H1 (cell line): ENCODE data around the gene TAF10. TPM values are rescaled to one million over a fixed set of nuclear protein-coding genes. Genes with fewer than 3 reads are reported as not detected.
A peak's percentile ranks its signal among the peaks of the same experiment; 100 is the strongest.

Experiments
- CTCF ChIA-PET: fragments of 300-600 bp; sonication (Branson Sonifier 250); formaldehyde crosslinking; loops from one replicate; lab custom pipeline; 2021; ENCODE audit not compliant: partially characterized antibody; lab: Charles Lee
- POLR2A ChIA-PET: fragments of 300-600 bp; sonication (Branson Sonifier 250); formaldehyde crosslinking; loops from one replicate; lab custom pipeline; 2021; ENCODE audit warnings: inconsistent platforms; ENCODE audit not compliant: partially characterized antibody; lab: Charles Lee
- DNase-seq, 2 experiments: peaks; one replicate each; pipeline versions ENCODE4 v3.0.0 to v3.0.0-alpha.2; 2010 to 2022; ENCODE audit warnings: low spot score in 2 of 2, low read depth in 1 of 2, mixed read lengths in 1 of 2
- FAIRE-seq: peaks from 2 replicates; lab custom pipeline; 2011; peaks lifted over from hg19 to GRCh38; lab: Jason Lieb, UNC
- H2AFZ ChIP-seq: 2 replicates; pipeline ENCODE4 v1.8.1; 2012; ENCODE audit warnings: low read length, inconsistent platforms
- H2AK5ac ChIP-seq: 2 replicates; pipeline ENCODE4 v1.6.1; 2013; ENCODE audit warnings: low read depth, low read length
- H2BK120ac ChIP-seq: replicated peaks from 2 replicates; pipeline ENCODE3; 2013; ENCODE audit warnings: low read depth, low read length, inconsistent platforms
- H2BK12ac ChIP-seq: 2 replicates; pipeline ENCODE4 v1.6.1; 2013; ENCODE audit warnings: low read depth, low read length
- H2BK15ac ChIP-seq: 2 replicates; pipeline ENCODE4 v1.6.1; 2013; ENCODE audit warnings: low read length
- H2BK20ac ChIP-seq: 2 replicates; pipeline ENCODE4 v1.6.1; 2013; ENCODE audit warnings: low read length
- H2BK5ac ChIP-seq: 2 replicates; pipeline ENCODE4 v1.6.1; 2013; ENCODE audit warnings: low read depth, low read length
- H3K14ac ChIP-seq: 2 replicates; pipeline ENCODE4 v1.6.1; 2013; ENCODE audit warnings: inconsistent platforms; ENCODE audit not compliant: insufficient read length
- H3K18ac ChIP-seq: 2 replicates; pipeline ENCODE4 v1.6.1; 2013; ENCODE audit warnings: low read length; ENCODE audit errors: extremely low read depth
- H3K23ac ChIP-seq: 2 replicates; pipeline ENCODE4 v1.6.1; 2013; ENCODE audit warnings: inconsistent platforms; ENCODE audit not compliant: insufficient read length
- H3K23me2 ChIP-seq: 2 replicates; pipeline ENCODE4 v1.6.1; 2013; ENCODE audit warnings: low read depth, low read length
- H3K27ac ChIP-seq: 2 replicates; pipeline ENCODE4 v1.6.1; 2011; ENCODE audit warnings: low read depth, low read length, inconsistent platforms
- H3K27me3 ChIP-seq, 4 experiments: replicated peaks in 1 of 4; 1 replicate in 1 of 4; 2 replicates in 3 of 4; pipeline versions ENCODE4 v1.6.1 to v1.8.1; 2011 to 2013; ENCODE audit warnings: low read length in 3 of 4, mild to moderate bottlenecking in 3 of 4, inconsistent platforms in 2 of 4, mixed read lengths in 2 of 4, moderate library complexity in 1 of 4; ENCODE audit not compliant: control insufficient read depth in 3 of 4, insufficient read depth in 3 of 4; ENCODE audit errors: extremely low read depth in 1 of 4
- H3K36me3 ChIP-seq, 4 experiments: 2 replicates each; pipeline versions ENCODE4 v1.6.1 to v1.8.1; 2011 to 2013; ENCODE audit warnings: mild to moderate bottlenecking in 4 of 4, low read length in 3 of 4, moderate library complexity in 2 of 4, control low read depth in 1 of 4, inconsistent platforms in 1 of 4; ENCODE audit not compliant: insufficient read depth in 4 of 4, control insufficient read depth in 2 of 4
- H3K4ac ChIP-seq: replicated peaks from 2 replicates; pipeline ENCODE3; 2013; ENCODE audit warnings: low read length, low read depth, mixed read lengths, inconsistent platforms; ENCODE audit not compliant: insufficient read length
- H3K4me1 ChIP-seq, 4 experiments: replicated peaks in 1 of 4; 1 replicate in 1 of 4; 2 replicates in 3 of 4; pipeline versions ENCODE4 v1.6.1 to v1.8.1; 2011 to 2013; ENCODE audit warnings: low read length in 3 of 4, inconsistent platforms in 2 of 4, mixed read lengths in 1 of 4; ENCODE audit not compliant: insufficient read depth in 4 of 4, control insufficient read depth in 3 of 4
- H3K4me2 ChIP-seq, 2 experiments: 2 replicates each; pipeline versions ENCODE4 v1.6.1 to v1.8.1; 2011 to 2013; ENCODE audit warnings: low read depth in 2 of 2, low read length in 2 of 2, control low read depth in 1 of 2, inconsistent platforms in 1 of 2, mild to moderate bottlenecking in 1 of 2; ENCODE audit not compliant: insufficient read depth in 1 of 2
- H3K4me3 ChIP-seq, 4 experiments: fragments of 200-600, 300-600 bp in 1 of 4; sonication (generic), shearing (Covaris generic), sonication (Bioruptor Twin) in 1 of 4; 2 replicates each; pipeline versions ENCODE4 v1.5.1 to v1.8.1; 2011 to 2016; ENCODE audit warnings: low read length in 4 of 4, low read depth in 3 of 4, control low read depth in 2 of 4, inconsistent platforms in 2 of 4, mild to moderate bottlenecking in 2 of 4, mixed read lengths in 1 of 4, moderate library complexity in 1 of 4; ENCODE audit not compliant: insufficient read depth in 2 of 4; ENCODE audit errors: extremely low read depth in 1 of 4
- H3K56ac ChIP-seq: replicated peaks from 2 replicates; pipeline ENCODE3; 2013; ENCODE audit warnings: low read depth, mild to moderate bottlenecking, mixed read lengths, low read length, inconsistent platforms; ENCODE audit not compliant: insufficient read length
- H3K79me1 ChIP-seq: 2 replicates; pipeline ENCODE4 v1.6.1; 2013; ENCODE audit warnings: low read depth, low read length, control low read depth
- H3K79me2 ChIP-seq, 2 experiments: 2 replicates each; pipeline versions ENCODE4 v1.6.1 to v1.8.1; 2012 to 2013; ENCODE audit warnings: low read length in 2 of 2, mild to moderate bottlenecking in 2 of 2, inconsistent platforms in 1 of 2; ENCODE audit not compliant: insufficient read depth in 2 of 2, control insufficient read depth in 1 of 2
- H3K9ac ChIP-seq, 4 experiments: replicated peaks in 1 of 4; 1 replicate in 1 of 4; 2 replicates in 3 of 4; pipeline versions ENCODE4 v1.6.1 to v1.8.1; 2011 to 2013; ENCODE audit warnings: low read depth in 3 of 4, low read length in 3 of 4, control low read depth in 2 of 4, mild to moderate bottlenecking in 2 of 4, moderate library complexity in 2 of 4, inconsistent platforms in 1 of 4; ENCODE audit errors: extremely low read depth in 1 of 4
- H3K9me3 ChIP-seq, 2 experiments: 2 replicates each; pipeline versions ENCODE4 v1.6.1 to v1.8.1; 2012 to 2013; ENCODE audit warnings: mild to moderate bottlenecking in 2 of 2, moderate library complexity in 2 of 2, control low read depth in 1 of 2, inconsistent platforms in 1 of 2, low read depth in 1 of 2, low read length in 1 of 2, mixed read lengths in 1 of 2; ENCODE audit not compliant: insufficient read depth in 2 of 2
- H4K20me1 ChIP-seq, 2 experiments: replicated peaks in 1 of 2; 2 replicates each; pipeline versions ENCODE3 to v1.8.1; 2011 to 2013; ENCODE audit warnings: inconsistent platforms in 2 of 2, low read length in 2 of 2, mild to moderate bottlenecking in 1 of 2; ENCODE audit not compliant: insufficient read depth in 2 of 2, control insufficient read depth in 1 of 2
- H4K5ac ChIP-seq: 2 replicates; pipeline ENCODE4 v1.6.1; 2013; ENCODE audit warnings: low read length, low read depth, mixed read lengths, inconsistent platforms; ENCODE audit not compliant: insufficient read length
- H4K8ac ChIP-seq: 2 replicates; pipeline ENCODE4 v1.8.0; 2013; ENCODE audit warnings: mild to moderate bottlenecking, moderate library complexity, low read length, inconsistent platforms; ENCODE audit not compliant: insufficient read depth; ENCODE audit errors: extremely low read depth
- H4K91ac ChIP-seq: replicated peaks from 2 replicates; pipeline ENCODE3; 2013; ENCODE audit warnings: low read length, mixed read lengths, inconsistent platforms; ENCODE audit not compliant: insufficient read length
- FOSL1 ChIP-seq: IDR thresholded peaks from 2 replicates; pipeline ENCODE4 v1.6.1; 2011; ENCODE audit warnings: mild to moderate bottlenecking, low read depth, low read length, moderate library complexity; ENCODE audit not compliant: insufficient read depth
- NRF1 ChIP-seq: IDR thresholded peaks from 2 replicates; pipeline ENCODE4 v1.6.1; 2011; ENCODE audit warnings: mild to moderate bottlenecking, low read depth, low read length, improper control_type of control experiment
- RBBP5 ChIP-seq: IDR thresholded peaks from 2 replicates; pipeline ENCODE4 v1.7.1; 2012; ENCODE audit warnings: low read depth, mild to moderate bottlenecking, inconsistent platforms, low read length, moderate library complexity, borderline replicate concordance
- RNF2 ChIP-seq: fragments of 200-900, 300-1000 bp; sonication (generic); IDR thresholded peaks from 2 replicates; pipeline ENCODE4 v1.7.1; 2016; ENCODE audit warnings: borderline replicate concordance, low read depth, mild to moderate bottlenecking, antibody characterized with exemption, low read length; ENCODE audit not compliant: poor library complexity, severe bottlenecking; ENCODE audit errors: missing control alignments
- SP2 ChIP-seq: IDR thresholded peaks from 2 replicates; pipeline ENCODE4 v1.6.1; 2012; ENCODE audit warnings: mild to moderate bottlenecking, low read length, inconsistent platforms
- TAF1 ChIP-seq: IDR thresholded peaks from 2 replicates; pipeline ENCODE4 v1.6.1; 2011; ENCODE audit warnings: mild to moderate bottlenecking, low read depth, low read length
- YY1 ChIP-seq: IDR thresholded peaks from 2 replicates; pipeline ENCODE4 v1.6.1; 2011; ENCODE audit warnings: low read depth, mild to moderate bottlenecking, low read length
- WGBS, 2 experiments: shearing (Covaris generic) in 1 of 2; methylation state at CpG; one replicate each; pipeline versions ENCODE4 v1.1.6 to v1.1.7; 2013 to 2015; ENCODE audit warnings: low lambda C conversion rate in 2 of 2, mixed read lengths in 2 of 2, inconsistent platforms in 1 of 2, low coverage in 1 of 2, missing lambda C conversion rate in 1 of 2; ENCODE audit not compliant: insufficient replicate concordance in 2 of 2, insufficient coverage in 1 of 2, insufficient read length in 1 of 2; ENCODE audit errors: extremely low coverage in 1 of 2, missing lambda C conversion rate in 1 of 2; 5-methylcytosine and 5-hydroxymethylcytosine counted together
- polyA plus RNA-seq, 7 experiments: library from polyadenylated mRNA; depleted of rRNA in 3 of 7; stranded (reverse) in 5 of 7; unstranded in 2 of 7; fragments of >200 nt in 5 of 7; fragments of 200-250 nt in 2 of 7; gene quantifications; 1 replicate in 5 of 7; 2 replicates in 1 of 7; 4 replicates in 1 of 7; pipeline versions ENCODE4 v1.2.1 to v1.2.3, GENCODE V29; 2011 to 2013; ENCODE audit warnings: missing spikeins in 2 of 7, mixed read lengths in 2 of 7
- total RNA-seq: library from RNA; stranded (reverse); fragmentation: NEBNext Ultra II Directional; extraction: Animal tissue kit (Norgen Biotek cat#: 25700); gene quantifications from 2 replicates; pipeline ENCODE4 v1.2.1, GENCODE V29; 2021
- TF ChIP-seq, protein P1 (sequence below): IDR thresholded peaks from 2 replicates; pipeline ENCODE4 v1.6.1; 2011; ENCODE audit warnings: low read length, improper control_type of control experiment
- TF ChIP-seq, protein P2 (sequence below), 3 experiments: IDR thresholded peaks; 1 replicate in 2 of 3; 2 replicates in 1 of 3; pipeline versions ENCODE4 v1.5.1 to v1.6.1; 2011; ENCODE audit warnings: low read length in 3 of 3, mild to moderate bottlenecking in 3 of 3, inconsistent platforms in 2 of 3, low read depth in 1 of 3, moderate library complexity in 1 of 3; ENCODE audit not compliant: insufficient read depth in 1 of 3; ENCODE audit errors: control extremely low read depth in 1 of 3

The TAF10 gene
- total and polyA plus RNA-seq, 2 of the 8 experiments (the other 6 are each of a cell fraction or from before 2014, with no cell fraction given) = 128 to 213 TPM

DNA sequence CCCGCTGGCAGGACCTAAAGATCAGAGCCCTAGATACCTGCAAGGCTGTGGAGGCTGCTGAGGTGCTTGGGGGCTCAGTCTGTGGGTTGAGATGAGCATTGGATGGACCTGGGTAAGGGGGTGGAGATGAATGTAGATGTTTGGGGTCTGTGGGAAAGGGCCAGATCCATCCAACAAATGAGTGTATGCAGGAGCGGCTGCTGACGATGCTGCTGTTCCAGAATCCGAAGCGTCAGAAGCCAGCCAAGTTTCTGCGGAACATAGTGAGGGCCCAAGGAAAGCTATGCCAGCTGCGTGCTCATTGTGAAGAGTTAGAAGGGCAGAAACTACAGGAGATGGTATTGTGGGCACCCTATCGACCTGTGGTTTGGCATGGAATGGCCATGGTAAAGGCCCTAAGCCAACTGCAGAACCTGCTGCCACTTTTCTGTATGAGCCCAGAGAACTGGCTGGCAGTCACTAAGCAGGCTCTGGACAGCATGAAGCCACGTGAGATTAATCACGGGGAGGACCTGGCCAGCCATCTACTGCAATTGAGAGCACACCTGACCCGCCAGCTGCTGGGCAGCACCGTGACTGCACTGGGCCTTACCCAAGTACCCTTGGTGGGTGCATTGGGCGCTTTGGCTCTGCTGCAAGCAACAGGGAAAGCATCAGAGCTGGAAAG, 45.2 kb downstream of the TAF10 start:
- FAIRE-seq = no peak
- H2BK12ac ChIP-seq = no peak overlapping the region
- ChIA-PET CTCF (interaction anchor here (1.6 kb wide), 1 partner anchor 101 kb away, joined by 3 read pairs; no protein-coding TSS in a partner anchor), POLR2A (no interaction called here)
- no peak overlapping the region for H3K23ac ChIP-seq
- 88% methylated on average over 13 of the region's 13 CpGs; no CpG with 5 or more reads in 1 of the 2 experiments for WGBS, 2 experiments
- H3K79me2 ChIP-seq = no peaks in the 10 kb centered on the region
- no peak overlapping the region for H2BK120ac ChIP-seq
- no peaks in the 10 kb centered on the region for H3K27me3 ChIP-seq
- H2AK5ac ChIP-seq = no peak overlapping the region
- H4K5ac ChIP-seq = no peak overlapping the region
- H3K79me1 ChIP-seq = no peaks in the 10 kb centered on the region
- H3K23me2 ChIP-seq = no peaks in the 10 kb centered on the region; the same call in 1 of the 2 replicates
- no peak overlapping the region for H3K4me3 ChIP-seq
- no peaks in the 10 kb centered on the region for H3K36me3 ChIP-seq
- no peaks in the 10 kb centered on the region for H4K20me1 ChIP-seq
- no peak overlapping the region for H3K9ac ChIP-seq
- no peak overlapping the region for H3K56ac ChIP-seq
- no peak overlapping the region for H2BK20ac ChIP-seq
- peak overlapping the region; percentile 21; the same call in 1 of the 2 replicates for H4K8ac ChIP-seq
- no peak overlapping the region for H4K91ac ChIP-seq
- no peak for DNase-seq
- no peaks in the 10 kb centered on the region for H3K9me3 ChIP-seq
- H3K4ac ChIP-seq = no peak overlapping the region
- H2AFZ ChIP-seq = no peak overlapping the region
- no peak overlapping the region for H3K14ac ChIP-seq
- no peak overlapping the region for H2BK5ac ChIP-seq
- H3K27ac ChIP-seq = no peak overlapping the region
- H2BK15ac ChIP-seq = no peak overlapping the region
- no peak overlapping the region for H3K4me2 ChIP-seq
- H3K18ac ChIP-seq = no peak overlapping the region
- H3K4me1 ChIP-seq = peaks cover 0 to 9% (median 4%) of the 10 kb centered on the region in 4 experiments; a peak in 5 of 7 replicates
- no peak for TF ChIP-seq FOSL1
- TF ChIP-seq TAF1 = no peak
- TF ChIP-seq RBBP5 = no peak
- TF ChIP-seq SP2 = no peak
- TF ChIP-seq, protein P1, sequence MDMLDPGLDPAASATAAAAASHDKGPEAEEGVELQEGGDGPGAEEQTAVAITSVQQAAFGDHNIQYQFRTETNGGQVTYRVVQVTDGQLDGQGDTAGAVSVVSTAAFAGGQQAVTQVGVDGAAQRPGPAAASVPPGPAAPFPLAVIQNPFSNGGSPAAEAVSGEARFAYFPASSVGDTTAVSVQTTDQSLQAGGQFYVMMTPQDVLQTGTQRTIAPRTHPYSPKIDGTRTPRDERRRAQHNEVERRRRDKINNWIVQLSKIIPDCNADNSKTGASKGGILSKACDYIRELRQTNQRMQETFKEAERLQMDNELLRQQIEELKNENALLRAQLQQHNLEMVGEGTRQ = no peak
- no peak for TF ChIP-seq RNF2
- TF ChIP-seq, protein P2, sequence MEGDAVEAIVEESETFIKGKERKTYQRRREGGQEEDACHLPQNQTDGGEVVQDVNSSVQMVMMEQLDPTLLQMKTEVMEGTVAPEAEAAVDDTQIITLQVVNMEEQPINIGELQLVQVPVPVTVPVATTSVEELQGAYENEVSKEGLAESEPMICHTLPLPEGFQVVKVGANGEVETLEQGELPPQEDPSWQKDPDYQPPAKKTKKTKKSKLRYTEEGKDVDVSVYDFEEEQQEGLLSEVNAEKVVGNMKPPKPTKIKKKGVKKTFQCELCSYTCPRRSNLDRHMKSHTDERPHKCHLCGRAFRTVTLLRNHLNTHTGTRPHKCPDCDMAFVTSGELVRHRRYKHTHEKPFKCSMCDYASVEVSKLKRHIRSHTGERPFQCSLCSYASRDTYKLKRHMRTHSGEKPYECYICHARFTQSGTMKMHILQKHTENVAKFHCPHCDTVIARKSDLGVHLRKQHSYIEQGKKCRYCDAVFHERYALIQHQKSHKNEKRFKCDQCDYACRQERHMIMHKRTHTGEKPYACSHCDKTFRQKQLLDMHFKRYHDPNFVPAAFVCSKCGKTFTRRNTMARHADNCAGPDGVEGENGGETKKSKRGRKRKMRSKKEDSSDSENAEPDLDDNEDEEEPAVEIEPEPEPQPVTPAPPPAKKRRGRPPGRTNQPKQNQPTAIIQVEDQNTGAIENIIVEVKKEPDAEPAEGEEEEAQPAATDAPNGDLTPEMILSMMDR (IDR thresholded peaks at IDR 0.05; ENCODE audit: control extremely low read depth in 1 of 3, insufficient read depth in 1 of 3, low read depth in 1 of 3, low read length in 3 of 3) = no peak
- no peak for TF ChIP-seq NRF1
- TF ChIP-seq YY1 = no peak
